ENCODE data around the gene OSBPL8.
"Not testable (repeated sequence)": the region's sequence is repeated elsewhere in the genome, so short reads cannot be mapped to it uniquely, and the experiment has no call there.

The OSBPL8 gene

DNA sequence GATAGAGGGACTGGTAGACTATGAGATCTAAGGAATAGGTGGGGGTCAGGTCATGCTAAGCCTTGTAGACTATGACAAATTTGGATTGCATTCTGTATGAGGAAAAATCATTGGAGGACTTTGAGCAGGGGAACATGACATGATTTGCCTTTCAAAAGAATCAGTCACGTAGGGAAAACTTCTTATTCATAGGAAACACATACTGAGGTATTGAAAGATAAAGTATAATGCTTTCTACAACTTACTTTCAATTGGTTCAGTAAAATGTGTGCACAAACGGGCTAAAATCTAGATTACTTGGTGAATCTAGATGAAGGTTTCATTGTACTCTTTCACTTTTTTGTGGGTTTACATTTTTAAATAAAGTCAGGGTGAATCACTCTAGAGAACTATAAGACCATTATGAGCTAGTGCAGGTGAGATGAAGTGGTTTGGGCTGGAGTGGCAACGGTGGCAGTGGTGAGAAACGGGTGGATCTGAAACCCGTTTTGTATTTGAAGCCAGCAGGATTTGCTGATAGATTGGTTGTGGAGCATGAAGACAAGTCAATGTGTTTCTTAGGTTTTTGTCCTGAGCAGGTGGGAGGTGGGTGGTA, 218.0 kb downstream of the OSBPL8 start:
- DNase-seq (ENCODE audit: low read depth): no peak
- no peak overlapping the region for H3K4me3 ChIP-seq (ENCODE audit: low read depth, low read length)
- TF ChIP-seq, protein P1, sequence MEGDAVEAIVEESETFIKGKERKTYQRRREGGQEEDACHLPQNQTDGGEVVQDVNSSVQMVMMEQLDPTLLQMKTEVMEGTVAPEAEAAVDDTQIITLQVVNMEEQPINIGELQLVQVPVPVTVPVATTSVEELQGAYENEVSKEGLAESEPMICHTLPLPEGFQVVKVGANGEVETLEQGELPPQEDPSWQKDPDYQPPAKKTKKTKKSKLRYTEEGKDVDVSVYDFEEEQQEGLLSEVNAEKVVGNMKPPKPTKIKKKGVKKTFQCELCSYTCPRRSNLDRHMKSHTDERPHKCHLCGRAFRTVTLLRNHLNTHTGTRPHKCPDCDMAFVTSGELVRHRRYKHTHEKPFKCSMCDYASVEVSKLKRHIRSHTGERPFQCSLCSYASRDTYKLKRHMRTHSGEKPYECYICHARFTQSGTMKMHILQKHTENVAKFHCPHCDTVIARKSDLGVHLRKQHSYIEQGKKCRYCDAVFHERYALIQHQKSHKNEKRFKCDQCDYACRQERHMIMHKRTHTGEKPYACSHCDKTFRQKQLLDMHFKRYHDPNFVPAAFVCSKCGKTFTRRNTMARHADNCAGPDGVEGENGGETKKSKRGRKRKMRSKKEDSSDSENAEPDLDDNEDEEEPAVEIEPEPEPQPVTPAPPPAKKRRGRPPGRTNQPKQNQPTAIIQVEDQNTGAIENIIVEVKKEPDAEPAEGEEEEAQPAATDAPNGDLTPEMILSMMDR (IDR thresholded peaks at IDR 0.05; ENCODE audit: low read depth, low read length, missing control alignments): no peak

DNA sequence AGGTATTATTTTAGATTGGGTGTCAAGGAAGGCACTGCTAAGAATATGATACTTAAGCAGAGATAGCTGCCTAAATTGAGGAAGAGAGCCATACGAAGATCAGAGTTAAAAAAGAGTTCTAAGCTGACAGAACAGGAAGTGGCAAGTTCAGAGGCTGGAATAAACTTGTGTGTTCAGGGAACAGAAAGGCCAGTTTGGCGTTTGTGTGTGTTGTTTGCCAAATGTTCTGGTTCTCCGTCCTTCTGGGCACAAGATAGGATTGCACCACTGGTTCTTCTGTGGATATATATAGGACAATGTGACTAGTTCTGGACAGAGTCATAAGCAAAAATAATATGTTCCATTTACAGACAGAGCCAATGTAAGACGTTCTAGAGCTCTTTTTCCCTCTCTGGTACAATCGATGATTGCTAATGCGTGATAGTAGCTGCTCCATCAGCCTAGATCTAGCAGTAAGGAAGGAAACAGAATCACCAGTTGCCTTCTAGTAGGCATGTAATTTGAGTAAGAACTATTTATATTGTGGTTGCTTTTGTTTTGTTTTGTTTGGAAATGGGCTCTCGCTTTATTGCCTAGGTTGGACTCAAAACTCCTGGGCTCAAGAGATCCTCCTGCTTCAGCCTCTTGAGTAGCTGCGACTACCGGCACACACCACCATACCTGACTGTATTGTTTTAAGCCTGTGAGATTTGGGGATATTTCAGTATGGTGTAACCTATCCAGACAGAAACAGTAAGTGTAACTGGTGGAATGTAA, 218.7 kb downstream of the OSBPL8 start:
- TF ChIP-seq, protein P1 (IDR thresholded peaks at IDR 0.05; ENCODE audit: low read depth, low read length, missing control alignments): no peak

DNA sequence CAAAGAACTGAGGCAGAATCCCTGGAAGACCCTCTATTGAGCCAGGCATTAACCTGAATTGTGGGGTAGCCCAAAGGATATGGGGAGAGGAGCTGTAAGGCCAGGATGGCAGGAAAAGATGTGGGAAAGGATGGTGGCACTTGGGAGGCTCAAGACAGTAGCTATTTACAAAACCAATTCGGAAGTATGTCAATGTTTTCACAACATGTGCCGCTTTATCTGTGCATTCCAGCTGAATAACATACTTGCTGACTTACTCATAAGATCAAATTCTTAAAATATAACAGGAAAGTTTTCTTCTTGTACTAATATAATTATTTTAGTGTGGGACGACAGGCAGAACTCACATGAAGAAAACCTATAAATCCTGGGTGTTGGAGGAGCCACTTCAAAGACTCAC, 222.0 kb downstream of the OSBPL8 start:
- DNase-seq (ENCODE audit: low read depth): no peak
- H3K4me3 ChIP-seq (ENCODE audit: low read depth, low read length): no peak overlapping the region
- TF ChIP-seq, protein P1 (IDR thresholded peaks at IDR 0.05; ENCODE audit: low read depth, low read length, missing control alignments): no peak

More for the DNA sequence above, 218.7 kb downstream of the OSBPL8 start:
- DNase-seq (ENCODE audit: low read depth): no peak
- no peak overlapping the region for H3K4me3 ChIP-seq (ENCODE audit: low read depth, low read length)

DNA sequence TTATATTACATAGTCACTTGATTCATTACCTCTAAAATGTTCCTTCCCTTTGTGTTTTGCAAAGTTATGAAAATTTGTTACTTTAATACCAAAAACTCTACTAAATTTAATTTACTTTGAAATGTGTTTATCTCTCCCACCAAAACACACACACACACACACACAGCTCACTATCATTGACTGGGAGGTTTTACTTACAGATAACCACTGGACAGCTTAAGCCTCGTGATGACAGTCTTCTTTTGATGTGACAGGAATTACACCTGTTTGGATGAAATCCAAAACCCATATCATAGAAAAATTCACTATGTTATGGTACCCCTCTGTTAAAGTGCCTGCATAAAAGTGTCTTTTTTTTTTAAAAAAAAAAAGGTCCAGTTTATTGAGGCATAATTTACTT, 227.0 kb downstream of the OSBPL8 start:
- no peak overlapping the region for H3K4me3 ChIP-seq (ENCODE audit: low read depth, low read length)
- no peak for DNase-seq (ENCODE audit: low read depth)
- TF ChIP-seq, protein P1 (IDR thresholded peaks at IDR 0.05; ENCODE audit: low read depth, low read length, missing control alignments): no peak

DNA sequence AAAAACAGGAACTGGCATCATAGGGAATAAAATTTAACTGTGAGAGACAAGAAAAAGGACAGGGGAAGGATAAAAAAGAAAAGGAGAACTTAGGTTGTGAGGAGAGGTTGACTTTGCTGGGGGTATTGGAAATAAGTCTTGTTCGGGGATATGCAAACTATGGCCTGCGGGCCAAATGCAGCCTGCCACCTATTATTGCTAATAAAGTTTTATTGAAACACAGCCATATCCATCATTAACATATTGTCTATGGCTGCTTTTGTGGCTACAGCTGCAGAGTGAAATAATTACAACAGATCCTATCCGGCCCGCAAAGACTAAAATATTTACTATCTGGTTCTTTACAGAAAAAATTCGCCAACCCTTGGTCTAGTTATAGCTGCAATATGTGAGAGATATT, 230.0 kb downstream of the OSBPL8 start:
- DNase-seq (ENCODE audit: low read depth): no peak
- TF ChIP-seq, protein P1 (IDR thresholded peaks at IDR 0.05; ENCODE audit: low read depth, low read length, missing control alignments): no peak
- H3K4me3 ChIP-seq (ENCODE audit: low read depth, low read length): no peak overlapping the region

DNA sequence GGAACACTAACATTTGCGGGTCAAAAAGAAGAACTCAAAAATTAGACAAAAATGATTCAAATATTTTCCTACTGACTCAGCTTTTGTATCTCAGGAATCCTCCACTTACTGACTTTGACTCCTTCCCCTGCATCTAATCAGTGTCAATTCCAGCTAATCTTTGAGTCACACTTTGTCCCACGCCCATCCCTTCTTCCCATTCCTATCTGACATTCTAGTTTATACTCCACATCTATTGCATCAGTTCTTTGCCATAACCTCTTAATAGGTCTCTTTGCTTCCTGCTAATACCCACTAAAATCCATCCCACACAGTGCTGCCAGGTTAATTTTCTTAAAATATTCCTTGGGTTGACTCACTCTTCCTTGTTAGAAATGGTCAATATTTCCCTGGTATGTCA, 230.4 kb downstream of the OSBPL8 start:
- TF ChIP-seq, protein P1 (IDR thresholded peaks at IDR 0.05; ENCODE audit: low read depth, low read length, missing control alignments): no peak
- H3K4me3 ChIP-seq (ENCODE audit: low read depth, low read length): no peak overlapping the region
- DNase-seq (ENCODE audit: low read depth): no peak

DNA sequence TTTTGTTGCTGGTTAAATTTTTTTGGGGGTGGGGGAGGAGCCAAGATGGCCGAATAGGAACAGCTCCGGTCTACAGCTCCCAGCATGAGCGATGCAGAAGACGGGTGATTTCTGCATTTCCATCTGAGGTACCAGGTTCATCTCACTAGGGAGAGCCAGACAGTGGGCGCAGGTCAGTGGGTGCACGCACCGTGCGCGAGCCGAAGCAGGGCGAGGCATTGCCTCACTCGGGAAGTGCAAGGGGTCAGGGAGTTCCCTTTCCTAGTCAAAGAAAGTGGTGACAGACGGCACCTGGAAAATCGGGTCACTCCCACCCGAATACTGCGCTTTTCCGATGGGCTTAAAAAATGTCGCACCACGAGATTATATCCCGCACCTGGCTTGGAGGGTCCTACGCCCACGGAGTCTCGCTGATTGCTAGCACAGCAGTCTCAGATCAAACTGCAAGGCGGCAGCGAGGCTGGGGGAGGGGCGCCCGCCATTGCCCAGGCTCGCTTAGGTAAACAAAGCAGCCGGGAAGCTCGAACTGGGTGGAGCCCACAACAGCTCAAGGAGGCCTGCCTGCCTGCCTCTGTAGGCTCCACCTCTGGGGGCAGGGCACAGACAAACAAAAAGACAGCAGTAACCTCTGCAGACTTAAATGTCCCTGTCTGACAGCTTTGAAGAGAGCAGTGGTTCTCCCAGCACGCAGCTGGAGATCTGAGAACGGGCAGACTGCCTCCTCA, 239.8 kb downstream of the OSBPL8 start:
- not testable (repeated sequence) for DNase-seq (ENCODE audit: low read depth); H3K4me3 ChIP-seq (ENCODE audit: low read depth, low read length)

All from GM12864 (cell line).